HL-60 (cell line): ENCODE results near the gene XRCC3.

Source experiments
- GABPA ChIP-seq: IDR thresholded peaks from 2 replicates; pipeline ENCODE4 v1.6.1; 2012; ENCODE audit warnings: low read depth
- POLR2AphosphoS5 ChIP-seq: IDR thresholded peaks from 2 replicates; pipeline ENCODE4 v1.6.1; 2012; ENCODE audit warnings: low read depth
- SPI1 ChIP-seq: IDR thresholded peaks from 2 replicates; pipeline ENCODE4 v1.6.1; 2012; ENCODE audit warnings: low read depth, mild to moderate bottlenecking, borderline replicate concordance
- TF ChIP-seq, protein P1 (sequence below): IDR thresholded peaks from one replicate; pipeline ENCODE4 v1.5.1; 2011; ENCODE audit warnings: low read length, control low read depth, inconsistent platforms; ENCODE audit not compliant: insufficient read depth
- TF ChIP-seq, protein P2 (sequence below): IDR thresholded peaks from 2 replicates; pipeline ENCODE4 v1.6.1; 2012; ENCODE audit warnings: low read depth; ENCODE audit not compliant: insufficient replicate concordance

DNA sequence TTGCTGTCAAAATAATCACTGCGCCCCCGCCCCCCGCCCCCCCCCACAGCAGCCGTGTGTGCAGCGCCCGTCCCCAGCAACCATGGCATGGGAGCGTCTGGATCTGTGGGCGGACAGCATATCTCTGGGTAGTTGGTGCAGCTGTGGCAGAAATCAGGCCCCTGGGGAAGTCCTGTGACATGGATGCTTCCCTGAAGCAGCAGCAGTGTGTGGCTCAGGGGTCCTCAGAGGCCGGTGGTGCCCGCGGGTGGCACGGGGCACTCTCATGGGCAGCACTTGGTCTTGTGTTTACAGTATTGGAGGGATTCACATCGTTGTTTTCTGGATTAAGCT, 19.2 kb downstream of the XRCC3 start:
- TF ChIP-seq, protein P1, sequence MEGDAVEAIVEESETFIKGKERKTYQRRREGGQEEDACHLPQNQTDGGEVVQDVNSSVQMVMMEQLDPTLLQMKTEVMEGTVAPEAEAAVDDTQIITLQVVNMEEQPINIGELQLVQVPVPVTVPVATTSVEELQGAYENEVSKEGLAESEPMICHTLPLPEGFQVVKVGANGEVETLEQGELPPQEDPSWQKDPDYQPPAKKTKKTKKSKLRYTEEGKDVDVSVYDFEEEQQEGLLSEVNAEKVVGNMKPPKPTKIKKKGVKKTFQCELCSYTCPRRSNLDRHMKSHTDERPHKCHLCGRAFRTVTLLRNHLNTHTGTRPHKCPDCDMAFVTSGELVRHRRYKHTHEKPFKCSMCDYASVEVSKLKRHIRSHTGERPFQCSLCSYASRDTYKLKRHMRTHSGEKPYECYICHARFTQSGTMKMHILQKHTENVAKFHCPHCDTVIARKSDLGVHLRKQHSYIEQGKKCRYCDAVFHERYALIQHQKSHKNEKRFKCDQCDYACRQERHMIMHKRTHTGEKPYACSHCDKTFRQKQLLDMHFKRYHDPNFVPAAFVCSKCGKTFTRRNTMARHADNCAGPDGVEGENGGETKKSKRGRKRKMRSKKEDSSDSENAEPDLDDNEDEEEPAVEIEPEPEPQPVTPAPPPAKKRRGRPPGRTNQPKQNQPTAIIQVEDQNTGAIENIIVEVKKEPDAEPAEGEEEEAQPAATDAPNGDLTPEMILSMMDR = no peak
- TF ChIP-seq GABPA = no peak
- TF ChIP-seq, protein P2, sequence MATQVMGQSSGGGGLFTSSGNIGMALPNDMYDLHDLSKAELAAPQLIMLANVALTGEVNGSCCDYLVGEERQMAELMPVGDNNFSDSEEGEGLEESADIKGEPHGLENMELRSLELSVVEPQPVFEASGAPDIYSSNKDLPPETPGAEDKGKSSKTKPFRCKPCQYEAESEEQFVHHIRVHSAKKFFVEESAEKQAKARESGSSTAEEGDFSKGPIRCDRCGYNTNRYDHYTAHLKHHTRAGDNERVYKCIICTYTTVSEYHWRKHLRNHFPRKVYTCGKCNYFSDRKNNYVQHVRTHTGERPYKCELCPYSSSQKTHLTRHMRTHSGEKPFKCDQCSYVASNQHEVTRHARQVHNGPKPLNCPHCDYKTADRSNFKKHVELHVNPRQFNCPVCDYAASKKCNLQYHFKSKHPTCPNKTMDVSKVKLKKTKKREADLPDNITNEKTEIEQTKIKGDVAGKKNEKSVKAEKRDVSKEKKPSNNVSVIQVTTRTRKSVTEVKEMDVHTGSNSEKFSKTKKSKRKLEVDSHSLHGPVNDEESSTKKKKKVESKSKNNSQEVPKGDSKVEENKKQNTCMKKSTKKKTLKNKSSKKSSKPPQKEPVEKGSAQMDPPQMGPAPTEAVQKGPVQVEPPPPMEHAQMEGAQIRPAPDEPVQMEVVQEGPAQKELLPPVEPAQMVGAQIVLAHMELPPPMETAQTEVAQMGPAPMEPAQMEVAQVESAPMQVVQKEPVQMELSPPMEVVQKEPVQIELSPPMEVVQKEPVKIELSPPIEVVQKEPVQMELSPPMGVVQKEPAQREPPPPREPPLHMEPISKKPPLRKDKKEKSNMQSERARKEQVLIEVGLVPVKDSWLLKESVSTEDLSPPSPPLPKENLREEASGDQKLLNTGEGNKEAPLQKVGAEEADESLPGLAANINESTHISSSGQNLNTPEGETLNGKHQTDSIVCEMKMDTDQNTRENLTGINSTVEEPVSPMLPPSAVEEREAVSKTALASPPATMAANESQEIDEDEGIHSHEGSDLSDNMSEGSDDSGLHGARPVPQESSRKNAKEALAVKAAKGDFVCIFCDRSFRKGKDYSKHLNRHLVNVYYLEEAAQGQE = no peak
- no peak for TF ChIP-seq POLR2AphosphoS5
- no peak for TF ChIP-seq SPI1
